ENCODE data around the gene REN.

Gene REN

GRCh38 chr1:204149635-204150565, 16.2 kb downstream of the REN start:
- peaks cover 4% of the 10 kb centered on the region for H3K4me1 ChIP-seq

GRCh38 chr1:204149107-204149506, 17.0 kb downstream of the REN start:
- no peaks in the 10 kb centered on the region for H3K27me3 ChIP-seq
- H3K36me3 ChIP-seq, result no peaks in the 10 kb centered on the region
- no peaks in the 10 kb centered on the region for H3K9me3 ChIP-seq
- no peak for TF ChIP-seq CTCF (IDR thresholded peaks at IDR 0.05; ENCODE audit: low read depth, low read length)
- no peak for DNase-seq
- no peak overlapping the region for H3K4me3 ChIP-seq (ENCODE audit: low read depth, low read length)
- peaks cover 4% of the 10 kb centered on the region for H3K4me1 ChIP-seq

More at GRCh38 chr1:204149635-204150565, 16.2 kb downstream of the REN start:
- no peaks in the 10 kb centered on the region for H3K9me3 ChIP-seq
- TF ChIP-seq CTCF (IDR thresholded peaks at IDR 0.05; ENCODE audit: low read depth, low read length), result no peak
- no peaks in the 10 kb centered on the region for H3K36me3 ChIP-seq
- no peaks in the 10 kb centered on the region; the same call in 1 of the 2 replicates for H3K27me3 ChIP-seq
- no peak for DNase-seq
- H3K4me3 ChIP-seq (ENCODE audit: low read depth, low read length), result no peak overlapping the region

GRCh38 chr1:204147406-204148383, 18.4 kb downstream of the REN start:
- no peak for TF ChIP-seq CTCF (IDR thresholded peaks at IDR 0.05; ENCODE audit: low read depth, low read length)
- DNase-seq, result no peak

GRCh38 chr1:204146965-204147364, 19.2 kb downstream of the REN start:
- Histone ChIP-seq H3K4me1 (no peaks in the 10 kb centered on the region), H3K9me3 (no peaks in the 10 kb centered on the region), H3K36me3 (no peaks in the 10 kb centered on the region), H3K4me3 (ENCODE audit: low read depth, low read length) (no peak overlapping the region), H3K27me3 (no peaks in the 10 kb centered on the region)
- no peak for TF ChIP-seq CTCF (IDR thresholded peaks at IDR 0.05; ENCODE audit: low read depth, low read length)
- DNase-seq, result no peak

More at GRCh38 chr1:204147406-204148383, 18.4 kb downstream of the REN start:
- peaks cover 4% of the 10 kb centered on the region for H3K4me1 ChIP-seq
- H3K27me3 ChIP-seq, result no peaks in the 10 kb centered on the region
- H3K4me3 ChIP-seq (ENCODE audit: low read depth, low read length), result no peak overlapping the region
- H3K9me3 ChIP-seq, result no peaks in the 10 kb centered on the region
- no peaks in the 10 kb centered on the region for H3K36me3 ChIP-seq

GRCh38 chr1:204146309-204146708, 19.8 kb downstream of the REN start:
- H3K4me3 ChIP-seq (ENCODE audit: low read depth, low read length), result no peak overlapping the region
- no peaks in the 10 kb centered on the region for H3K4me1 ChIP-seq
- H3K36me3 ChIP-seq, result no peaks in the 10 kb centered on the region
- no peak for DNase-seq
- TF ChIP-seq CTCF (IDR thresholded peaks at IDR 0.05; ENCODE audit: low read depth, low read length), result no peak
- H3K9me3 ChIP-seq, result no peaks in the 10 kb centered on the region
- H3K27me3 ChIP-seq, result no peaks in the 10 kb centered on the region

Data from BE2C (cell line).